ENCODE results near the gene HCN1. TPM values are rescaled to one million over a fixed set of nuclear protein-coding genes. Genes with fewer than 3 reads are reported as not detected.

HCN1 gene
- total RNA-seq, 1 donor from 2014 or later, result 0.12 TPM

- Histone ChIP-seq H3K27me3 (no peaks in the 10 kb centered on the region), H3K27ac (no peak overlapping the region), H3K9me3 (no peaks in the 10 kb centered on the region), H3K36me3 (no peaks in the 10 kb centered on the region), H3K4me3 (no peak overlapping the region), H3K4me1 (no peaks in the 10 kb centered on the region)
- intact Hi-C loops (cut with DNase I), result no loop called here
- no peak for TF ChIP-seq CTCF (IDR thresholded peaks at IDR 0.05)
- ATAC-seq (no peak), DNase-seq (no peak)
These were observed 53.1 kb downstream of the HCN1 start for GRCh38 chr5:45643056-45643455.

GRCh38 chr5:45642370-45642769 lies 53.8 kb downstream of the HCN1 start:
- Histone ChIP-seq H3K4me1 (no peaks in the 10 kb centered on the region), H3K27me3 (no peaks in the 10 kb centered on the region), H3K36me3 (no peaks in the 10 kb centered on the region), H3K4me3 (no peak overlapping the region), H3K27ac (no peak overlapping the region), H3K9me3 (no peaks in the 10 kb centered on the region)
- intact Hi-C loops (cut with DNase I), result no loop called here
- no peak for TF ChIP-seq CTCF (IDR thresholded peaks at IDR 0.05)
- ATAC-seq (no peak), DNase-seq (no peak)

- H3K27me3 ChIP-seq, result no peaks in the 10 kb centered on the region
- ATAC-seq (no peak), DNase-seq (no peak)
- H3K9me3 ChIP-seq, result no peaks in the 10 kb centered on the region
- H3K4me1 ChIP-seq, result no peaks in the 10 kb centered on the region
- no peak for TF ChIP-seq CTCF (IDR thresholded peaks at IDR 0.05)
- no peaks in the 10 kb centered on the region for H3K36me3 ChIP-seq
- intact Hi-C loops (cut with DNase I), result no loop called here
- no peak overlapping the region for H3K27ac ChIP-seq
- no peak overlapping the region for H3K4me3 ChIP-seq
These were observed 57.1 kb downstream of the HCN1 start for GRCh38 chr5:45639040-45639439.

GRCh38 chr5:45627076-45627656 lies 69.0 kb downstream of the HCN1 start:
- Histone ChIP-seq H3K9me3 (no peaks in the 10 kb centered on the region), H3K36me3 (no peaks in the 10 kb centered on the region), H3K4me3 (no peak overlapping the region), H3K27ac (no peak overlapping the region), H3K27me3 (no peaks in the 10 kb centered on the region), H3K4me1 (no peaks in the 10 kb centered on the region)
- DNase-seq, result no peak
- intact Hi-C loops (cut with DNase I), result no loop called here
- no peak for TF ChIP-seq CTCF (IDR thresholded peaks at IDR 0.05)
- no peak for ATAC-seq

GRCh38 chr5:45623832-45624231 lies 72.3 kb downstream of the HCN1 start:
- H3K27me3 ChIP-seq, result no peaks in the 10 kb centered on the region
- TF ChIP-seq CTCF (IDR thresholded peaks at IDR 0.05), result no peak
- H3K36me3 ChIP-seq, result no peaks in the 10 kb centered on the region
- ATAC-seq (no peak), DNase-seq (no peak)
- no peaks in the 10 kb centered on the region for H3K9me3 ChIP-seq
- no peaks in the 10 kb centered on the region for H3K4me1 ChIP-seq
- no peak overlapping the region for H3K27ac ChIP-seq
- no peak overlapping the region for H3K4me3 ChIP-seq
- intact Hi-C loops (cut with DNase I), result no loop called here

- DNase-seq (no peak), ATAC-seq (no peak)
- Histone ChIP-seq H3K36me3 (no peaks in the 10 kb centered on the region), H3K4me1 (no peaks in the 10 kb centered on the region), H3K27ac (no peak overlapping the region), H3K4me3 (no peak overlapping the region), H3K27me3 (no peaks in the 10 kb centered on the region), H3K9me3 (no peaks in the 10 kb centered on the region)
- intact Hi-C loops (cut with DNase I), result no loop called here
- TF ChIP-seq CTCF (IDR thresholded peaks at IDR 0.05), result no peak
These were observed 73.8 kb downstream of the HCN1 start for GRCh38 chr5:45622365-45622764.
